IMR-90 (cell line): ENCODE measurements around the gene DDX53. TPM values are rescaled to one million over a fixed set of nuclear protein-coding genes. Genes with fewer than 3 reads are reported as not detected.

ENCODE experiments used
- ATAC-seq: fragments of 200-7000 bp; cut with Tn5 transposase; 2 replicates; pipeline ENCODE4 v1.9.1; 2020; ENCODE audit warnings: low read depth, mild to moderate bottlenecking, moderate library complexity
- BruUV-seq: library from RNA; stranded (reverse); fragments of 400-500 nt; replicated peaks from 2 replicates; lab custom pipeline; 2021; lab: Mats Ljungman, UMichigan
- CTCF ChIA-PET: fragments of 300-600 bp; formaldehyde crosslinking; extraction: SDS; loops from one replicate; lab custom pipeline; 2021; ENCODE audit warnings: antibody characterized with exemption; lab: Yijun Ruan, JAX
- POLR2A ChIA-PET: fragments of 300-600 bp; sonication (Branson Sonifier 250); formaldehyde crosslinking; loops from one replicate; lab custom pipeline; 2022; ENCODE audit warnings: antibody characterized with exemption; ENCODE audit not compliant: unreplicated experiment; lab: Charles Lee
- DNase-seq: peaks from one replicate; pipeline ENCODE4 v3.0.0; 2013
- H2AFZ ChIP-seq: replicated peaks from 2 replicates; pipeline ENCODE3; 2013; ENCODE audit warnings: low read length, mild to moderate bottlenecking; ENCODE audit not compliant: poor library complexity
- H2AK5ac ChIP-seq: 2 replicates; pipeline ENCODE4 v1.6.1; 2013; ENCODE audit warnings: low read depth, low read length, inconsistent platforms
- H2AK9ac ChIP-seq: replicated peaks from 2 replicates; pipeline ENCODE3; 2013; ENCODE audit warnings: mild to moderate bottlenecking, low read depth, low read length, moderate library complexity; ENCODE audit not compliant: poor library complexity
- H2BK120ac ChIP-seq: 2 replicates; pipeline ENCODE4 v1.6.1; 2013; ENCODE audit warnings: low read depth, low read length, inconsistent platforms
- H2BK15ac ChIP-seq: 3 replicates; pipeline ENCODE4 v1.6.1; 2013; ENCODE audit warnings: low read depth, low read length, inconsistent platforms
- H2BK20ac ChIP-seq: 2 replicates; pipeline ENCODE4 v1.6.1; 2013; ENCODE audit warnings: low read depth, mild to moderate bottlenecking, inconsistent platforms, low read length, moderate library complexity
- H2BK5ac ChIP-seq: 2 replicates; pipeline ENCODE4 v1.6.1; 2013; ENCODE audit warnings: mild to moderate bottlenecking, low read depth, low read length, inconsistent platforms; ENCODE audit not compliant: poor library complexity, severe bottlenecking
- H3K14ac ChIP-seq: replicated peaks from 2 replicates; pipeline ENCODE4 v1.6.1; 2013; ENCODE audit warnings: low read depth, low read length, inconsistent platforms
- H3K18ac ChIP-seq: 2 replicates; pipeline ENCODE4 v1.6.1; 2013; ENCODE audit warnings: low read depth, low read length, control low read depth
- H3K23ac ChIP-seq: 2 replicates; pipeline ENCODE4 v1.6.1; 2013; ENCODE audit warnings: low read depth, low read length, inconsistent platforms
- H3K27ac ChIP-seq: 2 replicates; pipeline ENCODE4 v1.5.1; 2013; ENCODE audit warnings: mild to moderate bottlenecking, control low read depth, low read length; ENCODE audit not compliant: insufficient read depth
- H3K27me3 ChIP-seq: 2 replicates; pipeline ENCODE4 v1.6.1; 2013; ENCODE audit warnings: low read length; ENCODE audit not compliant: control insufficient read depth, insufficient read depth
- H3K36me3 ChIP-seq: 2 replicates; pipeline ENCODE4 v1.6.1; 2013; ENCODE audit warnings: low read length, mixed read lengths; ENCODE audit not compliant: control insufficient read depth, insufficient read depth
- H3K4ac ChIP-seq: 2 replicates; pipeline ENCODE4 v1.6.1; 2013; ENCODE audit warnings: low read depth, low read length, inconsistent platforms
- H3K4me1 ChIP-seq: 2 replicates; pipeline ENCODE4 v1.6.1; 2013; ENCODE audit warnings: low read length, mixed read lengths; ENCODE audit not compliant: control insufficient read depth, insufficient read depth
- H3K4me2 ChIP-seq: 2 replicates; pipeline ENCODE4 v1.6.1; 2013; ENCODE audit warnings: low read depth, mild to moderate bottlenecking, control low read depth, low read length, moderate library complexity
- H3K4me3 ChIP-seq: 2 replicates; pipeline ENCODE4 v1.5.1; 2013; ENCODE audit warnings: low read depth, mild to moderate bottlenecking, control low read depth, low read length, moderate library complexity; ENCODE audit not compliant: insufficient read depth
- H3K56ac ChIP-seq: 2 replicates; pipeline ENCODE4 v1.6.1; 2013; ENCODE audit warnings: low read length, inconsistent platforms; ENCODE audit not compliant: insufficient read depth; ENCODE audit errors: extremely low read depth
- H3K79me1 ChIP-seq, 2 experiments: 2 replicates each; pipeline ENCODE4 v1.6.1; 2013; ENCODE audit warnings: low read length in 2 of 2, inconsistent platforms in 1 of 2, low read depth in 1 of 2
- H3K9ac ChIP-seq: 2 replicates; pipeline ENCODE4 v1.6.1; 2013; ENCODE audit warnings: low read depth, low read length, control low read depth
- H3K9me1 ChIP-seq: 2 replicates; pipeline ENCODE4 v1.6.1; 2013; ENCODE audit warnings: low read length, inconsistent platforms; ENCODE audit not compliant: insufficient read depth
- H3K9me3 ChIP-seq: 2 replicates; pipeline ENCODE4 v1.6.1; 2013; ENCODE audit warnings: low read length; ENCODE audit not compliant: control insufficient read depth, insufficient read depth
- H4K20me1 ChIP-seq: 2 replicates; pipeline ENCODE4 v1.6.1; 2013; ENCODE audit warnings: low read length, inconsistent platforms; ENCODE audit not compliant: insufficient read depth
- H4K5ac ChIP-seq: 2 replicates; pipeline ENCODE4 v1.6.1; 2013; ENCODE audit warnings: mild to moderate bottlenecking, low read depth, low read length, control low read depth
- H4K8ac ChIP-seq, 2 experiments: 2 replicates each; pipeline ENCODE4 v1.6.1; 2013; ENCODE audit warnings: low read depth in 2 of 2, low read length in 2 of 2, control low read depth in 1 of 2, inconsistent platforms in 1 of 2
- H4K91ac ChIP-seq: 2 replicates; pipeline ENCODE4 v1.6.1; 2013; ENCODE audit warnings: low read depth, low read length, inconsistent platforms; ENCODE audit not compliant: insufficient read depth
- FOS ChIP-seq: fragments of 150-350 bp; IDR thresholded peaks from 2 replicates; pipeline ENCODE4 v1.6.1; 2016; ENCODE audit warnings: low read depth, low read length
- MAFK ChIP-seq: IDR thresholded peaks from 2 replicates; pipeline ENCODE4 v1.6.1; 2012; ENCODE audit warnings: low read depth, low read length, improper control_type of control experiment
- MXI1 ChIP-seq: IDR thresholded peaks from 2 replicates; pipeline ENCODE4 v1.6.1; 2012; ENCODE audit warnings: low read depth, mild to moderate bottlenecking, low read length, moderate library complexity, borderline replicate concordance
- NFE2L2 ChIP-seq: fragments of 150-350 bp; IDR thresholded peaks from 2 replicates; pipeline ENCODE4 v1.6.1; 2016; ENCODE audit warnings: low read depth, mild to moderate bottlenecking, low read length
- POLR2A ChIP-seq: IDR thresholded peaks from 2 replicates; pipeline ENCODE4 v1.6.1; 2012; ENCODE audit warnings: mild to moderate bottlenecking, low read depth, low read length
- RFX5 ChIP-seq: IDR thresholded peaks from 2 replicates; pipeline ENCODE4 v1.8.0; 2012; ENCODE audit warnings: low read depth, mild to moderate bottlenecking, low read length, moderate library complexity
- WGBS, 2 experiments: methylation state at CpG; one replicate each; pipeline versions ENCODE4 v1.1.5 to v1.1.7; 2013; ENCODE audit warnings: missing lambda C conversion rate in 2 of 2; ENCODE audit not compliant: insufficient read length in 1 of 2; ENCODE audit errors: extremely low coverage in 2 of 2; 5-methylcytosine and 5-hydroxymethylcytosine counted together
- dilution Hi-C: fragments of 300-500 bp; cut with HindIII; formaldehyde crosslinking; loops from one replicate; pipeline ENCODE4 v1.14.3; 2018; ENCODE audit warnings: low sequenced_read_pairs; ENCODE audit not compliant: unreplicated experiment
- in situ Hi-C: fragments of 300-500 bp; cut with MboI; formaldehyde crosslinking; loops from 3 replicates; pipeline ENCODE4 v1.14.3; 2019; ENCODE audit warnings: low sequenced_read_pairs, inconsistent platforms, mixed read lengths
- intact Hi-C: fragments of 100-400 bp; cut with micrococcal nuclease; formaldehyde crosslinking; loops from 2 replicates; pipeline ENCODE4 v1.10.0; 2022
- polyA plus RNA-seq, 3 experiments: library from polyadenylated mRNA; depleted of rRNA; stranded (reverse); fragments of >200 nt; gene quantifications; 2 replicates each; pipeline ENCODE4 v1.2.3, GENCODE V29; 2012; ENCODE audit warnings: low replicate concordance in 1 of 3
- total RNA-seq: library from RNA; depleted of rRNA; stranded (reverse); fragments of >200 nt; gene quantifications from 2 replicates; pipeline ENCODE4 v1.2.3, GENCODE V29; 2012

DDX53 gene
- total and polyA plus RNA-seq, 2 of the 4 experiments (the other 2 are of a cell fraction): not detected

DNA sequence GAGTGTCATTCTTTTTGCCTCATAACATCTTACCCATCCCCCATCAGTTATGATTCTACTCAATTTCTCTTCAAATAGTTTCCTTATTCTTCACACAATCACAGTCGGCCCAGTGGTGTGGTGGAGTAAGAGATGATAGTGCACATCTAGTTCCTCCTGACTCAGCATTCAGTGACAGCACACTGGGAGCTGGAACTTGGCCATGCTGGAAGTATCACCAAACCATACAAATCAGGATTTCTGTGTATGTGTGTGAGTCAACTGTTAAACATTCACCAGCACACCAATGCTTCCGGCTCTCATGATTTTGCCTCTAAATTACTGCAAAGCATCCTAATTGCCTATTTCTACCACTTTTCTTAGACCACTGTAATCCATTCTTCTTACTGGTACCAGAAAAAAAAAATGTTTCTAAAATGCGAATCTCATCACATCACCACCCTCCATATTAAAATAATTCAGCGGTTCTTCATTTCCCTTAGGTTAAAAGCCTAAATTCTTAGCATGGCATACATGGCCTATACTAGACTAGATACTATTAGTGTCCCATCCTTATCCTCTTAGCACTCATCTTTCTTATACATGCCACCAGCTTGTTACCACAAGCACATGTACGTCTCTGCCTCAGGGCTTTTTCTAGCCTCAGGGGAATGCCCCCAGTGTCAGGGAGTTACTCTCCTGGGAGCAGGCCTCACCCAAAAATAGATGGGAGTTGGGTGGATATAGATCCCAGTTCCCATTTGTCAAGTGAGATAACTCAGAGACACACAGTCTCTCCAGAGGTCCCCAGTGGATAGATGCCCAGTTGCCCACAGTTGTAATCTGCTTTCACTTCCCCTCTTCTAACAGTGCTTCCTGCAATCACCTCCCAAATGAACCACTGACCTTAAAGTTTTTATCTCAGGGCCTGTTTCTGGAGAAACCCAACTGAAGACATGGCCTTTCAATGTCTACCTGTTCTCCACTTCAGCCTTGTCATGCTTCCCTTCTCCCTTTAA lies 49.2 kb upstream of the DDX53 start:
- dilution Hi-C loops: no loop called here
- H3K9me3 ChIP-seq: no peaks in the 10 kb centered on the region

More for the DNA sequence above, 49.2 kb upstream of the DDX53 start:
- Histone ChIP-seq H2AK5ac (no peak overlapping the region), H4K91ac (no peak overlapping the region; the same call in 1 of the 2 replicates), H4K8ac (0 out of 4 replicates have a peak overlapping the region, but pooled peaks of 1 of the 2 experiments have one; percentile 9), H2AK9ac (no peak overlapping the region), H3K4me2 (no peak overlapping the region), H3K4ac (peak overlapping the region; percentile 39), H4K5ac (no peak overlapping the region), H2BK5ac (no peak overlapping the region), H3K79me1 (no peaks in the 10 kb centered on the region), H3K4me3 (no peak overlapping the region), H2BK15ac (0 out of 3 replicates have a peak overlapping the region, but pooled peaks have one; percentile 45), H3K4me1 (no peaks in the 10 kb centered on the region; the same call in 1 of the 2 replicates), H2BK20ac (peak overlapping the region; percentile 58), H3K27ac (no peak overlapping the region; the same call in 1 of the 2 replicates), H3K27me3 (no peaks in the 10 kb centered on the region), H3K14ac (no peak overlapping the region; the same call in 1 of the 2 replicates), H3K36me3 (no peaks in the 10 kb centered on the region), H3K23ac (no peak overlapping the region), H3K56ac (no peak overlapping the region), H2BK120ac (0 out of 2 replicates have a peak overlapping the region, but pooled peaks have one; percentile 66), H3K9ac (no peak overlapping the region), H3K9me1 (peaks cover 3% of the 10 kb centered on the region; the same call in 1 of the 2 replicates), H2AFZ (no peak overlapping the region), H3K18ac (no peak overlapping the region), H4K20me1 (no peaks in the 10 kb centered on the region)
- WGBS, 2 experiments: 74% methylated on average over 2 of the region's 5 CpGs; no CpG with 5 or more reads in 1 of the 2 experiments
- intact Hi-C loops: no loop called here
- TF ChIP-seq MAFK (peak; percentile 96), POLR2A (no peak), MXI1 (no peak), NFE2L2 (peak; percentile 74; the same call in 1 of the 2 replicates), RFX5 (no peak), FOS (peak; percentile 15; the same call in 1 of the 2 replicates)
- POLR2A ChIA-PET: no interaction called here
- ATAC-seq (peak; percentile 89), DNase-seq (peak; percentile 89)
- BruUV-seq: no TSS peak
- in situ Hi-C loops: no loop called here
- CTCF ChIA-PET: interaction anchor here (1.3 kb wide), 1 partner anchor 30 kb away, joined by 3 read pairs; no protein-coding TSS in a partner anchor
